SK-N-SH (cell line): Measurements from ENCODE around the gene SDF2L1. TPM values are rescaled to one million over a fixed set of nuclear protein-coding genes. Genes with fewer than 3 reads are reported as not detected.

Experiments
- CTCF ChIA-PET: fragments of 300-600, 350-600 bp; formaldehyde crosslinking; extraction: SDS; loops from one replicate; lab custom pipeline; 2021; lab: Yijun Ruan, JAX
- POLR2A ChIA-PET: fragments of 350-600 bp; sonication (Branson Sonifier 250); formaldehyde crosslinking; extraction: SDS; loops from one replicate; lab custom pipeline; 2020; ENCODE audit warnings: antibody characterized with exemption, inconsistent platforms; lab: Yijun Ruan, JAX
- DNase-seq: peaks from one replicate; pipeline ENCODE4 v3.0.0; 2012
- H2AFZ ChIP-seq: fragments of 200-600 bp; sonication (generic); 2 replicates; pipeline ENCODE4 v1.8.1; 2016; ENCODE audit warnings: antibody characterized with exemption, mild to moderate bottlenecking, low read depth
- H3F3A ChIP-seq: fragments of 200-600 bp; sonication (generic); replicated peaks from 2 replicates; pipeline ENCODE3; 2016; ENCODE audit warnings: antibody characterized with exemption, mild to moderate bottlenecking; ENCODE audit not compliant: insufficient read depth
- H3K27ac ChIP-seq, 2 experiments: fragments of 200-500 bp in 1 of 2; fragments of 200-600 bp in 1 of 2; sonication (Bioruptor generic) in 1 of 2; sonication (generic), shearing (Covaris generic) in 1 of 2; 2 replicates each; pipeline versions ENCODE4 v1.5.1 to v1.6.1; 2014 to 2016; ENCODE audit warnings: low read depth in 2 of 2, inconsistent platforms in 1 of 2, low read length in 1 of 2, mild to moderate bottlenecking in 1 of 2, mixed read lengths in 1 of 2
- H3K27me3 ChIP-seq: fragments of 200-600 bp; sonication (generic), shearing (Covaris generic); 2 replicates; pipeline ENCODE4 v1.6.1; 2016; ENCODE audit warnings: mixed run types; ENCODE audit not compliant: insufficient read depth
- H3K36me3 ChIP-seq, 2 experiments: fragments of 200-500 bp in 1 of 2; fragments of 200-600 bp in 1 of 2; sonication (Bioruptor generic) in 1 of 2; sonication (generic) in 1 of 2; replicated peaks in 1 of 2; 2 replicates each; pipeline versions ENCODE3 to v1.5.1; 2014 to 2016; ENCODE audit warnings: low read length in 1 of 2, mild to moderate bottlenecking in 1 of 2; ENCODE audit not compliant: insufficient read depth in 2 of 2, control insufficient read depth in 1 of 2
- H3K4me1 ChIP-seq, 2 experiments: fragments of 200-500 bp in 1 of 2; fragments of 200-600 bp in 1 of 2; sonication (Bioruptor generic) in 1 of 2; sonication (generic), shearing (Covaris generic) in 1 of 2; 2 replicates each; pipeline versions ENCODE4 v1.5.1 to v1.6.1; 2014 to 2016; ENCODE audit warnings: low read depth in 1 of 2, low read length in 1 of 2, mixed run types in 1 of 2; ENCODE audit not compliant: insufficient read depth in 2 of 2, control insufficient read depth in 1 of 2
- H3K4me2 ChIP-seq: fragments of 200-600 bp; sonication (generic), shearing (Covaris generic); 2 replicates; pipeline ENCODE4 v1.6.1; 2017; ENCODE audit warnings: mixed run types
- H3K4me3 ChIP-seq, 2 experiments: fragments of 200-500 bp in 1 of 2; fragments of 200-600 bp in 1 of 2; sonication (Bioruptor generic) in 1 of 2; sonication (generic), shearing (Covaris generic) in 1 of 2; 2 replicates each; pipeline versions ENCODE4 v1.5.1 to v1.8.1; 2014 to 2016; ENCODE audit warnings: low read depth in 2 of 2, inconsistent platforms in 1 of 2, low read length in 1 of 2, mild to moderate bottlenecking in 1 of 2, mixed read lengths in 1 of 2, moderate library complexity in 1 of 2
- H3K79me2 ChIP-seq: fragments of 200-600 bp; sonication (generic); 2 replicates; pipeline ENCODE4 v1.8.1; 2017; ENCODE audit warnings: mild to moderate bottlenecking; ENCODE audit not compliant: insufficient read depth
- H3K9ac ChIP-seq: fragments of 200-600 bp; sonication (generic); 2 replicates; pipeline ENCODE4 v1.6.1; 2017; ENCODE audit warnings: mixed run types
- H3K9me2 ChIP-seq: fragments of 200-600 bp; sonication (generic); 2 replicates; pipeline ENCODE4 v1.6.1; 2017; ENCODE audit warnings: mixed run types
- H3K9me3 ChIP-seq: fragments of 200-600 bp; sonication (generic); 2 replicates; pipeline ENCODE4 v1.6.1; 2017; ENCODE audit warnings: mixed run types, mild to moderate bottlenecking, moderate library complexity
- H4K20me1 ChIP-seq: fragments of 200-600 bp; sonication (generic); 2 replicates; pipeline ENCODE4 v1.6.1; 2017; ENCODE audit warnings: mild to moderate bottlenecking, mixed run types; ENCODE audit not compliant: insufficient read depth
- ELF1 ChIP-seq: IDR thresholded peaks from 2 replicates; pipeline ENCODE4 v1.4.0; 2012
- EP300 ChIP-seq, 2 experiments: IDR thresholded peaks; 2 replicates each; pipeline versions ENCODE4 v1.4.0 to v1.6.1; 2012; ENCODE audit warnings: borderline replicate concordance in 1 of 2, low read depth in 1 of 2, low read length in 1 of 2
- FOXJ3 ChIP-seq: sonication (generic); formaldehyde crosslinking; IDR thresholded peaks from 2 replicates; pipeline ENCODE4 v1.5.1; 2020; ENCODE audit warnings: mild to moderate bottlenecking, missing genetic modification reagents
- FOXM1 ChIP-seq: IDR thresholded peaks from 2 replicates; pipeline ENCODE4 v1.4.0; 2012; ENCODE audit warnings: low read depth, mild to moderate bottlenecking
- GATA2 ChIP-seq: sonication (generic); formaldehyde crosslinking; IDR thresholded peaks from 2 replicates; pipeline ENCODE4 v1.5.0; 2020; ENCODE audit warnings: mild to moderate bottlenecking, missing genetic modification reagents
- JUND ChIP-seq: IDR thresholded peaks from 2 replicates; pipeline ENCODE4 v1.4.0; 2012
- NFIC ChIP-seq: IDR thresholded peaks from 2 replicates; pipeline ENCODE4 v1.4.0; 2012; ENCODE audit warnings: borderline replicate concordance
- NRF1 ChIP-seq: IDR thresholded peaks from 2 replicates; pipeline ENCODE4 v1.6.1; 2012; ENCODE audit warnings: low read depth, mild to moderate bottlenecking, low read length
- POLR2AphosphoS5 ChIP-seq: IDR thresholded peaks from 2 replicates; pipeline ENCODE4 v1.6.1; 2012; ENCODE audit warnings: low read depth, low read length
- RCOR1 ChIP-seq: fragments of 150-350 bp; IDR thresholded peaks from 2 replicates; pipeline ENCODE4 v1.6.1; 2017; ENCODE audit warnings: antibody characterized with exemption, low read length
- RFX5 ChIP-seq: IDR thresholded peaks from 2 replicates; pipeline ENCODE4 v1.6.1; 2012; ENCODE audit warnings: mild to moderate bottlenecking, improper control_type of control experiment, low read length
- SIN3A ChIP-seq: IDR thresholded peaks from 2 replicates; pipeline ENCODE4 v1.6.1; 2012; ENCODE audit warnings: low read depth, mild to moderate bottlenecking, low read length, moderate library complexity, borderline replicate concordance
- SMC3 ChIP-seq: IDR thresholded peaks from 2 replicates; pipeline ENCODE4 v1.6.1; 2012; ENCODE audit warnings: low read depth, low read length, improper control_type of control experiment
- TCF12 ChIP-seq: IDR thresholded peaks from 2 replicates; pipeline ENCODE4 v1.4.0; 2012
- WGBS: methylation state at CpG from one replicate; pipeline ENCODE4 v1.1.6; 2017; ENCODE audit warnings: low lambda C conversion rate; 5-methylcytosine and 5-hydroxymethylcytosine counted together
- polyA plus RNA-seq, 3 experiments: library from polyadenylated mRNA; depleted of rRNA; stranded (reverse); fragments of >200 nt; gene quantifications; 2 replicates each; pipeline ENCODE4 v1.2.3, GENCODE V29; 2012
- TF ChIP-seq, protein P1 (sequence below): IDR thresholded peaks from 2 replicates; pipeline ENCODE4 v1.4.0; 2012; ENCODE audit warnings: low read depth
- TF ChIP-seq, protein P2 (sequence below): fragments of 150-350 bp; IDR thresholded peaks from 2 replicates; pipeline ENCODE4 v1.6.1; 2016; ENCODE audit warnings: mild to moderate bottlenecking, low read depth, low read length
- TF ChIP-seq, protein P3 (sequence below): IDR thresholded peaks from 2 replicates; pipeline ENCODE4 v1.6.1; 2012; ENCODE audit warnings: mild to moderate bottlenecking, low read depth, low read length, moderate library complexity
- TF ChIP-seq, protein P4 (sequence below): IDR thresholded peaks from 2 replicates; pipeline ENCODE4 v1.4.0; 2012; ENCODE audit warnings: low read depth, borderline replicate concordance

Gene SDF2L1
- polyA plus RNA-seq, 1 of the 3 experiments (the other 2 are of a cell fraction): 60.9 TPM

DNA sequence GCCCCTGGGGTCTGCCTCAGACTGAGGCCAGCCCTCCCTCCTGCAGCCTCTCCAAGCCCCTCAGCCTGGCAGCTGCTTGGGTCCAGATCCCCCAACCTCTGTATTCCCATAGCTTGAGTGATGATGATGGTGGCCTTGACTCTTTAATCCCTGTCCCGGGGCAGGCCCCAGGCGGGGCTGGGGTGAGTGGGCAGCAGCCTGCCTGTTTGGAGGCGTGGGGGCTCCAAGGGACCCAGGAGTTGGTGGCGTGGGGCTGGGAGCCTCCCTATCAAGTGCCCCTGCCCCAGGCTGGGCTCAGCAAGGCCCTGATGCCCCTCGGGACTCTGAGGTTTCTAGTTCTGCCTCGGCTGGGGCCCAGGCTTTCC lies 46.2 kb downstream of the SDF2L1 start:
- no peak for DNase-seq
- no peaks in the 10 kb centered on the region for H3K79me2 ChIP-seq
- WGBS: no CpG with 5 or more reads among the region's 6 CpGs
- no peaks in the 10 kb centered on the region for H3K9me2 ChIP-seq
- H3K4me2 ChIP-seq: no peak overlapping the region
- no peaks in the 10 kb centered on the region for H3K4me1 ChIP-seq
- no peak overlapping the region for H3K4me3 ChIP-seq
- CTCF ChIA-PET: no interaction called here
- no peaks in the 10 kb centered on the region for H3F3A ChIP-seq
- no peak overlapping the region for H3K27ac ChIP-seq
- POLR2A ChIA-PET: interaction anchor here (1.1 kb wide), 1 partner anchor 9 kb away, joined by 3 read pairs; no protein-coding TSS in a partner anchor
- H3K36me3 ChIP-seq: peaks cover 3 to 46% of the 10 kb centered on the region in 2 experiments
- no peaks in the 10 kb centered on the region for H3K9me3 ChIP-seq
- H3K27me3 ChIP-seq: no peaks in the 10 kb centered on the region
- TF ChIP-seq SIN3A (no peak), JUND (no peak), GATA2 (CRISPR knock-in tag) (no peak), EP300 (IDR thresholded peaks at IDR 0.05; ENCODE audit: borderline replicate concordance in 1 of 2, low read depth in 1 of 2, low read length in 1 of 2) (no peak), ELF1 (no peak), FOXM1 (no peak), NFIC (no peak), POLR2AphosphoS5 (no peak), NRF1 (no peak), SMC3 (no peak), RFX5 (no peak), FOXJ3 (CRISPR knock-in tag) (no peak), TCF12 (no peak), RCOR1 (no peak)
- TF ChIP-seq, protein P1, sequence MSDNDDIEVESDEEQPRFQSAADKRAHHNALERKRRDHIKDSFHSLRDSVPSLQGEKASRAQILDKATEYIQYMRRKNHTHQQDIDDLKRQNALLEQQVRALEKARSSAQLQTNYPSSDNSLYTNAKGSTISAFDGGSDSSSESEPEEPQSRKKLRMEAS: no peak
- TF ChIP-seq, protein P2, sequence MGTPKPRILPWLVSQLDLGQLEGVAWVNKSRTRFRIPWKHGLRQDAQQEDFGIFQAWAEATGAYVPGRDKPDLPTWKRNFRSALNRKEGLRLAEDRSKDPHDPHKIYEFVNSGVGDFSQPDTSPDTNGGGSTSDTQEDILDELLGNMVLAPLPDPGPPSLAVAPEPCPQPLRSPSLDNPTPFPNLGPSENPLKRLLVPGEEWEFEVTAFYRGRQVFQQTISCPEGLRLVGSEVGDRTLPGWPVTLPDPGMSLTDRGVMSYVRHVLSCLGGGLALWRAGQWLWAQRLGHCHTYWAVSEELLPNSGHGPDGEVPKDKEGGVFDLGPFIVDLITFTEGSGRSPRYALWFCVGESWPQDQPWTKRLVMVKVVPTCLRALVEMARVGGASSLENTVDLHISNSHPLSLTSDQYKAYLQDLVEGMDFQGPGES: no peak
- TF ChIP-seq, protein P3, sequence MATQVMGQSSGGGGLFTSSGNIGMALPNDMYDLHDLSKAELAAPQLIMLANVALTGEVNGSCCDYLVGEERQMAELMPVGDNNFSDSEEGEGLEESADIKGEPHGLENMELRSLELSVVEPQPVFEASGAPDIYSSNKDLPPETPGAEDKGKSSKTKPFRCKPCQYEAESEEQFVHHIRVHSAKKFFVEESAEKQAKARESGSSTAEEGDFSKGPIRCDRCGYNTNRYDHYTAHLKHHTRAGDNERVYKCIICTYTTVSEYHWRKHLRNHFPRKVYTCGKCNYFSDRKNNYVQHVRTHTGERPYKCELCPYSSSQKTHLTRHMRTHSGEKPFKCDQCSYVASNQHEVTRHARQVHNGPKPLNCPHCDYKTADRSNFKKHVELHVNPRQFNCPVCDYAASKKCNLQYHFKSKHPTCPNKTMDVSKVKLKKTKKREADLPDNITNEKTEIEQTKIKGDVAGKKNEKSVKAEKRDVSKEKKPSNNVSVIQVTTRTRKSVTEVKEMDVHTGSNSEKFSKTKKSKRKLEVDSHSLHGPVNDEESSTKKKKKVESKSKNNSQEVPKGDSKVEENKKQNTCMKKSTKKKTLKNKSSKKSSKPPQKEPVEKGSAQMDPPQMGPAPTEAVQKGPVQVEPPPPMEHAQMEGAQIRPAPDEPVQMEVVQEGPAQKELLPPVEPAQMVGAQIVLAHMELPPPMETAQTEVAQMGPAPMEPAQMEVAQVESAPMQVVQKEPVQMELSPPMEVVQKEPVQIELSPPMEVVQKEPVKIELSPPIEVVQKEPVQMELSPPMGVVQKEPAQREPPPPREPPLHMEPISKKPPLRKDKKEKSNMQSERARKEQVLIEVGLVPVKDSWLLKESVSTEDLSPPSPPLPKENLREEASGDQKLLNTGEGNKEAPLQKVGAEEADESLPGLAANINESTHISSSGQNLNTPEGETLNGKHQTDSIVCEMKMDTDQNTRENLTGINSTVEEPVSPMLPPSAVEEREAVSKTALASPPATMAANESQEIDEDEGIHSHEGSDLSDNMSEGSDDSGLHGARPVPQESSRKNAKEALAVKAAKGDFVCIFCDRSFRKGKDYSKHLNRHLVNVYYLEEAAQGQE: no peak
- TF ChIP-seq, protein P4, sequence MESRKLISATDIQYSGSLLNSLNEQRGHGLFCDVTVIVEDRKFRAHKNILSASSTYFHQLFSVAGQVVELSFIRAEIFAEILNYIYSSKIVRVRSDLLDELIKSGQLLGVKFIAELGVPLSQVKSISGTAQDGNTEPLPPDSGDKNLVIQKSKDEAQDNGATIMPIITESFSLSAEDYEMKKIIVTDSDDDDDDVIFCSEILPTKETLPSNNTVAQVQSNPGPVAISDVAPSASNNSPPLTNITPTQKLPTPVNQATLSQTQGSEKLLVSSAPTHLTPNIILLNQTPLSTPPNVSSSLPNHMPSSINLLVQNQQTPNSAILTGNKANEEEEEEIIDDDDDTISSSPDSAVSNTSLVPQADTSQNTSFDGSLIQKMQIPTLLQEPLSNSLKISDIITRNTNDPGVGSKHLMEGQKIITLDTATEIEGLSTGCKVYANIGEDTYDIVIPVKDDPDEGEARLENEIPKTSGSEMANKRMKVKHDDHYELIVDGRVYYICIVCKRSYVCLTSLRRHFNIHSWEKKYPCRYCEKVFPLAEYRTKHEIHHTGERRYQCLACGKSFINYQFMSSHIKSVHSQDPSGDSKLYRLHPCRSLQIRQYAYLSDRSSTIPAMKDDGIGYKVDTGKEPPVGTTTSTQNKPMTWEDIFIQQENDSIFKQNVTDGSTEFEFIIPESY: no peak
- H2AFZ ChIP-seq: no peak overlapping the region
- H3K9ac ChIP-seq: no peak overlapping the region
- no peaks in the 10 kb centered on the region for H4K20me1 ChIP-seq
